Trophoblast cell (in vitro differentiated cells and primary cell): ENCODE data around the gene PSMG3.
A peak's percentile ranks its signal among the peaks of the same experiment; 100 is the strongest.

Source experiments
- DNase-seq, 2 donors: peaks; one replicate each; pipeline ENCODE4 v3.0.0-alpha.2; 2016
- H2AFZ ChIP-seq: 2 replicates; pipeline ENCODE4 v1.6.1; 2013; ENCODE audit warnings: low read length, moderate library complexity, mild to moderate bottlenecking; ENCODE audit not compliant: insufficient read depth, poor library complexity
- H2AK5ac ChIP-seq: 2 replicates; pipeline ENCODE4 v1.6.1; 2013; ENCODE audit warnings: mild to moderate bottlenecking, low read length
- H2BK120ac ChIP-seq: 2 replicates; pipeline ENCODE4 v1.6.1; 2013; ENCODE audit warnings: low read length, mild to moderate bottlenecking, moderate library complexity; ENCODE audit not compliant: insufficient read depth, poor library complexity
- H2BK12ac ChIP-seq: 2 replicates; pipeline ENCODE4 v1.6.1; 2013; ENCODE audit warnings: mild to moderate bottlenecking, low read length, moderate library complexity
- H2BK5ac ChIP-seq: 2 replicates; pipeline ENCODE4 v1.6.1; 2013; ENCODE audit warnings: low read length, low read depth, moderate library complexity, mild to moderate bottlenecking; ENCODE audit not compliant: poor library complexity
- H3K14ac ChIP-seq: 2 replicates; pipeline ENCODE4 v1.6.1; 2013; ENCODE audit warnings: mild to moderate bottlenecking, low read length
- H3K18ac ChIP-seq: 2 replicates; pipeline ENCODE4 v1.6.1; 2013; ENCODE audit warnings: mild to moderate bottlenecking, low read length
- H3K23ac ChIP-seq: 2 replicates; pipeline ENCODE4 v1.6.1; 2013; ENCODE audit warnings: low read length
- H3K27ac ChIP-seq: 2 replicates; pipeline ENCODE4 v1.5.1; 2013; ENCODE audit warnings: low read depth, mild to moderate bottlenecking, inconsistent platforms, low read length, moderate library complexity
- H3K27me3 ChIP-seq: 2 replicates; pipeline ENCODE4 v1.6.1; 2013; ENCODE audit warnings: inconsistent platforms, mild to moderate bottlenecking, low read length, moderate library complexity; ENCODE audit not compliant: insufficient read depth
- H3K36me3 ChIP-seq, 2 experiments: 1 replicate in 1 of 2; 2 replicates in 1 of 2; pipeline ENCODE4 v1.6.1; 2013; ENCODE audit warnings: low read length in 2 of 2, mild to moderate bottlenecking in 2 of 2, moderate library complexity in 1 of 2; ENCODE audit not compliant: insufficient read depth in 2 of 2, control insufficient read depth in 1 of 2
- H3K4ac ChIP-seq: 2 replicates; pipeline ENCODE4 v1.6.1; 2013; ENCODE audit warnings: low read depth, mild to moderate bottlenecking, low read length, moderate library complexity
- H3K4me1 ChIP-seq, 2 experiments: 1 replicate in 1 of 2; 2 replicates in 1 of 2; pipeline ENCODE4 v1.6.1; 2013; ENCODE audit warnings: low read length in 2 of 2, mild to moderate bottlenecking in 2 of 2, moderate library complexity in 1 of 2; ENCODE audit not compliant: insufficient read depth in 2 of 2, control insufficient read depth in 1 of 2
- H3K4me2 ChIP-seq: 2 replicates; pipeline ENCODE4 v1.6.1; 2013; ENCODE audit warnings: inconsistent platforms, mild to moderate bottlenecking, low read length, moderate library complexity
- H3K4me3 ChIP-seq: 2 replicates; pipeline ENCODE4 v1.5.1; 2013; ENCODE audit warnings: mild to moderate bottlenecking, low read depth, low read length, inconsistent platforms
- H3K79me1 ChIP-seq: one replicate; pipeline ENCODE4 v1.6.1; 2013; ENCODE audit warnings: low read length
- H3K79me2 ChIP-seq: 2 replicates; pipeline ENCODE4 v1.6.1; 2013; ENCODE audit warnings: low read length, mild to moderate bottlenecking; ENCODE audit not compliant: control insufficient read depth, insufficient read depth, poor library complexity
- H3K9ac ChIP-seq: 2 replicates; pipeline ENCODE4 v1.6.1; 2013; ENCODE audit warnings: mild to moderate bottlenecking, low read length
- H3K9me3 ChIP-seq: 2 replicates; pipeline ENCODE4 v1.6.1; 2013; ENCODE audit warnings: low read depth, mild to moderate bottlenecking, control low read depth, inconsistent platforms, low read length; ENCODE audit not compliant: insufficient read depth
- H4K12ac ChIP-seq: 2 replicates; pipeline ENCODE4 v1.6.1; 2013; ENCODE audit warnings: low read depth, mild to moderate bottlenecking, low read length, moderate library complexity
- H4K8ac ChIP-seq: 2 replicates; pipeline ENCODE4 v1.6.1; 2013; ENCODE audit warnings: low read depth, mild to moderate bottlenecking, low read length, moderate library complexity
- H4K91ac ChIP-seq: one replicate; pipeline ENCODE4 v1.6.1; 2013; ENCODE audit warnings: low read depth, mild to moderate bottlenecking, low read length, moderate library complexity
- WGBS: extraction: QIAGEN DNeasy Blood & Tissue Kit; methylation state at CpG from one replicate; pipeline ENCODE4 v1.1.7; 2013; ENCODE audit warnings: missing lambda C conversion rate; ENCODE audit not compliant: insufficient read length, insufficient coverage; ENCODE audit errors: extremely low coverage; 5-methylcytosine and 5-hydroxymethylcytosine counted together

Gene PSMG3

GRCh38 chr7:1593091-1593866 is 23.4 kb upstream of the PSMG3 start:
- Histone ChIP-seq H3K79me2 (no peaks in the 10 kb centered on the region), H3K23ac (no peak overlapping the region), H2AK5ac (no peak overlapping the region), H3K27me3 (no peaks in the 10 kb centered on the region), H3K79me1 (no peaks in the 10 kb centered on the region), H4K8ac (no peak overlapping the region), H4K12ac (no peak overlapping the region), H3K18ac (no peak overlapping the region), H2BK120ac (no peak overlapping the region), H3K4ac (no peak overlapping the region), H2BK12ac (no peak overlapping the region), H2AFZ (no peak overlapping the region), H3K4me3 (no peak overlapping the region), H3K9me3 (peaks cover 10% of the 10 kb centered on the region), H3K14ac (no peak overlapping the region), H3K27ac (no peak overlapping the region), H3K4me2 (no peak overlapping the region), H3K9ac (no peak overlapping the region), H2BK5ac (no peak overlapping the region), H3K36me3 (no peaks in the 10 kb centered on the region), H4K91ac (no peak overlapping the region), H3K4me1 (no peaks in the 10 kb centered on the region)
- peak in 1 of 2 donors; percentile 49 for DNase-seq
- WGBS, result no CpG with 5 or more reads among the region's 19 CpGs

GRCh38 chr7:1592299-1592871 is 22.6 kb upstream of the PSMG3 start:
- no peak overlapping the region for H2BK120ac ChIP-seq
- H4K91ac ChIP-seq, result no peak overlapping the region
- no peaks in the 10 kb centered on the region for H3K27me3 ChIP-seq
- H3K9me3 ChIP-seq, result peaks cover 12% of the 10 kb centered on the region
- H3K4me3 ChIP-seq, result no peak overlapping the region
- no peak overlapping the region for H2AFZ ChIP-seq
- H2BK5ac ChIP-seq, result no peak overlapping the region
- no CpG with 5 or more reads among the region's 20 CpGs for WGBS
- no peak overlapping the region for H4K12ac ChIP-seq
- H3K36me3 ChIP-seq, result no peaks in the 10 kb centered on the region
- no peak overlapping the region for H3K9ac ChIP-seq
- no peak for DNase-seq
- H2BK12ac ChIP-seq, result no peak overlapping the region
- no peak overlapping the region for H3K23ac ChIP-seq
- no peak overlapping the region for H3K27ac ChIP-seq
- H3K14ac ChIP-seq, result no peak overlapping the region
- no peak overlapping the region for H3K4me2 ChIP-seq
- H3K79me2 ChIP-seq, result no peaks in the 10 kb centered on the region
- no peaks in the 10 kb centered on the region for H3K79me1 ChIP-seq
- H2AK5ac ChIP-seq, result no peak overlapping the region
- no peak overlapping the region for H4K8ac ChIP-seq
- H3K18ac ChIP-seq, result no peak overlapping the region
- H3K4me1 ChIP-seq, result no peaks in the 10 kb centered on the region
- no peak overlapping the region for H3K4ac ChIP-seq

- H3K9me3 ChIP-seq, result peaks cover 12% of the 10 kb centered on the region
- no peak overlapping the region for H3K4me2 ChIP-seq
- H2AFZ ChIP-seq, result no peak overlapping the region
- no peak overlapping the region for H3K9ac ChIP-seq
- H2BK120ac ChIP-seq, result no peak overlapping the region
- H3K27ac ChIP-seq, result no peak overlapping the region
- H3K79me2 ChIP-seq, result no peaks in the 10 kb centered on the region
- DNase-seq, result no peak
- H4K8ac ChIP-seq, result no peak overlapping the region
- H4K91ac ChIP-seq, result no peak overlapping the region
- H2BK12ac ChIP-seq, result no peak overlapping the region
- H3K14ac ChIP-seq, result no peak overlapping the region
- no peak overlapping the region for H2BK5ac ChIP-seq
- no peaks in the 10 kb centered on the region for H3K79me1 ChIP-seq
- no peak overlapping the region for H3K4ac ChIP-seq
- no peak overlapping the region for H2AK5ac ChIP-seq
- no CpG with 5 or more reads among the region's 15 CpGs for WGBS
- H3K27me3 ChIP-seq, result no peaks in the 10 kb centered on the region
- no peaks in the 10 kb centered on the region for H3K36me3 ChIP-seq
- H3K4me1 ChIP-seq, result no peaks in the 10 kb centered on the region
- H3K4me3 ChIP-seq, result no peak overlapping the region
- H3K23ac ChIP-seq, result no peak overlapping the region
- no peak overlapping the region for H4K12ac ChIP-seq
- H3K18ac ChIP-seq, result no peak overlapping the region
Observed at GRCh38 chr7:1591876-1592275, 22.0 kb upstream of the PSMG3 start.

DNA sequence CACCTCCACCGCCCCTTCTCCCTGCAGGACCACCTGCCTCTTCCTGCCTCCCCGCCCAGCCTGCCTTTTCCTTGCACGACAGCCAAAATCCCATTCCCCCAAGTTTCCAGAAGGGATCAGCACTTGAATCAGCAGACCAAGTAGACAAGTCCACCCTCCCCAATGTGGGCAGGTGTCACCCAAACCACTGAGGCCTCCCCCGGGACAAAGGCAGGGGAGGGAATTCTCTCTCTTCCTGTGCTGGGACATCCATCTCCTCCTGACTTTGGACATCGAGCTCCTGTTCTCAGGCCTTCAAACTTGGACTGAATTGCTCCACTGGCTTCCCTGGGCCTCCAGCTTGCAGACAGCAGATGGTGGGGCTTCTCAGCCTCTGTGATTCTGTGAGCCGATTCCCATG is 21.6 kb upstream of the PSMG3 start:
- Histone ChIP-seq H2AFZ (no peak overlapping the region), H4K91ac (no peak overlapping the region), H3K4ac (no peak overlapping the region), H2BK120ac (no peak overlapping the region), H3K14ac (no peak overlapping the region), H3K4me3 (no peak overlapping the region), H2AK5ac (no peak overlapping the region), H3K18ac (no peak overlapping the region), H4K8ac (no peak overlapping the region), H3K9ac (no peak overlapping the region), H3K27me3 (no peaks in the 10 kb centered on the region), H3K36me3 (no peaks in the 10 kb centered on the region), H2BK5ac (no peak overlapping the region), H3K27ac (no peak overlapping the region), H3K9me3 (peaks cover 12% of the 10 kb centered on the region), H3K79me2 (no peaks in the 10 kb centered on the region), H3K79me1 (no peaks in the 10 kb centered on the region), H3K4me1 (no peaks in the 10 kb centered on the region), H2BK12ac (no peak overlapping the region), H4K12ac (no peak overlapping the region), H3K4me2 (no peak overlapping the region), H3K23ac (no peak overlapping the region)
- DNase-seq, result no peak
- no CpG with 5 or more reads among the region's 6 CpGs for WGBS
